IgD-negative memory B cell (primary cell): Measurements from ENCODE around the gene TIMM9. TPM values are rescaled to one million over a fixed set of nuclear protein-coding genes. Genes with fewer than 3 reads are reported as not detected.
"Not testable (repeated sequence)": the region's sequence is repeated elsewhere in the genome, so short reads cannot be mapped to it uniquely, and the experiment has no call there.

ENCODE experiments used
- H3K27ac Mint-ChIP-seq, 3 donors: one replicate each; pipeline ENCODE4 v1.8.0; 2020 to 2022; ENCODE audit warnings: mild to moderate bottlenecking in 3 of 3, mixed read lengths in 3 of 3, moderate library complexity in 1 of 3
- H3K27me3 Mint-ChIP-seq: one replicate; pipeline ENCODE4 v1.8.0; 2021; ENCODE audit warnings: mixed read lengths
- H3K36me3 Mint-ChIP-seq: one replicate; pipeline ENCODE4 v1.8.0; 2020; ENCODE audit warnings: mild to moderate bottlenecking, mixed read lengths
- H3K4me1 Mint-ChIP-seq, 3 donors: one replicate each; pipeline ENCODE4 v1.8.0; 2020 to 2022; ENCODE audit warnings: mixed read lengths in 3 of 3, mild to moderate bottlenecking in 1 of 3
- H3K4me3 Mint-ChIP-seq, 4 donors: one replicate each; pipeline ENCODE4 v1.8.0; 2020 to 2022; ENCODE audit warnings: mild to moderate bottlenecking in 4 of 4, mixed read lengths in 4 of 4, moderate library complexity in 3 of 4
- H3K9me3 Mint-ChIP-seq, 3 donors: one replicate each; pipeline ENCODE4 v1.8.0; 2020 to 2021; ENCODE audit warnings: mixed read lengths in 3 of 3, mild to moderate bottlenecking in 1 of 3
- polyA plus RNA-seq: library from polyadenylated mRNA; unstranded; fragments of 300-500 nt; fragmentation: Illumina TruSeq; gene quantifications from one replicate; pipeline ENCODE4 v1.2.3, GENCODE V29; 2021

The TIMM9 gene
- polyA plus RNA-seq, 1 donor from 2014 or later: 76.1 TPM

GRCh38 chr14:58367296-58367695, 60.0 kb downstream of the TIMM9 start:
- H3K27ac Mint-ChIP-seq: no peak overlapping the region
- peaks cover 0 to 4% (median 0%) of the 10 kb centered on the region in 3 donors for H3K4me1 Mint-ChIP-seq
- H3K9me3 Mint-ChIP-seq: no peaks in the 10 kb centered on the region
- H3K4me3 Mint-ChIP-seq: no peak overlapping the region
- H3K27me3 Mint-ChIP-seq: no peaks in the 10 kb centered on the region
- H3K36me3 Mint-ChIP-seq: peaks cover 12% of the 10 kb centered on the region

- Mint-ChIP-seq H3K4me3 (no peak overlapping the region), H3K36me3 (peaks cover 9% of the 10 kb centered on the region), H3K27ac (peak overlapping the region in 1 of 3 donors; percentile 78), H3K9me3 (no peaks in the 10 kb centered on the region), H3K4me1 (peaks cover 0 to 4% (median 0%) of the 10 kb centered on the region in 3 donors), H3K27me3 (no peaks in the 10 kb centered on the region)
Observed at GRCh38 chr14:58364316-58364715, 63.0 kb downstream of the TIMM9 start.

GRCh38 chr14:58362798-58363412, 64.4 kb downstream of the TIMM9 start:
- no peaks in the 10 kb centered on the region for H3K27me3 Mint-ChIP-seq
- peaks cover 6% of the 10 kb centered on the region for H3K36me3 Mint-ChIP-seq
- no peak overlapping the region for H3K27ac Mint-ChIP-seq
- H3K4me3 Mint-ChIP-seq: no peak overlapping the region
- peaks cover 0 to 4% (median 0%) of the 10 kb centered on the region in 3 donors for H3K4me1 Mint-ChIP-seq
- H3K9me3 Mint-ChIP-seq: no peaks in the 10 kb centered on the region

GRCh38 chr14:58362272-58362671, 65.1 kb downstream of the TIMM9 start:
- H3K9me3 Mint-ChIP-seq, H3K36me3 Mint-ChIP-seq, H3K4me3 Mint-ChIP-seq, H3K27me3 Mint-ChIP-seq, H3K4me1 Mint-ChIP-seq, H3K27ac Mint-ChIP-seq: not testable (repeated sequence)

Other genes starting within 250 kb of the TIMM9 start
- gene ACTR10, start 227.4 kb downstream of the TIMM9 start, polyA plus RNA-seq: 49.9 TPM
- 120 TPM for gene PSMA3, start 182.7 kb downstream of the TIMM9 start, polyA plus RNA-seq
- gene ARID4A, start 129.0 kb downstream of the TIMM9 start, polyA plus RNA-seq: 37.1 TPM
- gene TOMM20L, start 31.6 kb downstream of the TIMM9 start, polyA plus RNA-seq: not detected
- 17.5 TPM for gene KIAA0586, start 188 bp upstream of the TIMM9 start, polyA plus RNA-seq
- 0.25 TPM for gene DACT1, start 210.4 kb upstream of the TIMM9 start, polyA plus RNA-seq